Kidney (tissue), 14 donors: ENCODE measurements around the gene ELK3. TPM values are rescaled to one million over a fixed set of nuclear protein-coding genes. Genes with fewer than 3 reads are reported as not detected.

Experiments
- DNase-seq, 5 donors: peaks; one replicate each; pipeline ENCODE4 v3.0.0-alpha.2; 2013 to 2020
- FAIRE-seq: peaks from 2 replicates; lab custom pipeline; 2012; peaks lifted over from hg19 to GRCh38; lab: Jason Lieb, UNC
- H3K27ac ChIP-seq, 2 donors: one replicate each; pipeline ENCODE4 v1.7.0; 2013; ENCODE audit warnings: low read depth in 2 of 2, low read length in 2 of 2, inconsistent platforms in 1 of 2
- H3K27me3 ChIP-seq: one replicate; pipeline ENCODE4 v1.7.1; 2013; ENCODE audit warnings: low read length, inconsistent platforms; ENCODE audit not compliant: control insufficient read depth, insufficient read depth
- H3K36me3 ChIP-seq, 3 donors: one replicate each; pipeline versions ENCODE4 v1.7.0 to v1.7.1; 2013; ENCODE audit warnings: low read length in 3 of 3, control low read depth in 1 of 3, inconsistent platforms in 1 of 3; ENCODE audit not compliant: insufficient read depth in 3 of 3, control insufficient read depth in 2 of 3
- H3K4me1 ChIP-seq, 3 donors: one replicate each; pipeline versions ENCODE4 v1.7.0 to v1.7.1; 2013; ENCODE audit warnings: low read length in 3 of 3, inconsistent platforms in 1 of 3, low read depth in 1 of 3; ENCODE audit not compliant: control insufficient read depth in 2 of 3, insufficient read depth in 2 of 3
- H3K4me3 ChIP-seq, 3 donors: one replicate each; pipeline versions ENCODE4 v1.7.0 to v1.8.1; 2013; ENCODE audit warnings: low read length in 3 of 3, control low read depth in 1 of 3, inconsistent platforms in 1 of 3
- H3K9ac ChIP-seq, 3 donors: one replicate each; pipeline versions ENCODE4 v1.7.0 to v1.7.1; 2013; ENCODE audit warnings: low read length in 3 of 3, control low read depth in 1 of 3, inconsistent platforms in 1 of 3
- H3K9me3 ChIP-seq, 3 donors: one replicate each; pipeline versions ENCODE4 v1.7.0 to v1.7.1; 2013; ENCODE audit warnings: low read length in 3 of 3, control low read depth in 1 of 3, inconsistent platforms in 1 of 3; ENCODE audit not compliant: control insufficient read depth in 2 of 3, insufficient read depth in 1 of 3
- CTCF ChIP-seq: IDR thresholded peaks from 3 replicates; pipeline ENCODE4 v1.5.1; 2012; ENCODE audit warnings: mild to moderate bottlenecking, moderate library complexity, borderline replicate concordance; ENCODE audit not compliant: insufficient read depth; ENCODE audit errors: extremely low read depth
- intact Hi-C: fragments of 100-400 bp; cut with DNase I; formaldehyde crosslinking; loops from one replicate; pipeline ENCODE4 v1.11.1; 2022
- polyA plus RNA-seq: library from polyadenylated mRNA; stranded (reverse); fragments of 350-450 nt; fragmentation: Illumina TruSeq; extraction: RNeasy Lipid Tissue Mini Kit (QIAGEN cat#74804); gene quantifications from one replicate; pipeline ENCODE4 v1.2.3, GENCODE V29; 2014; ENCODE audit warnings: low read depth, low replicate concordance; ENCODE audit not compliant: insufficient read depth
- total RNA-seq: library from RNA; stranded (reverse); fragmentation: NEBNext Ultra II Directional; extraction: Animal tissue kit (Norgen Biotek cat#: 25700); gene quantifications from one replicate; pipeline ENCODE4 v1.2.1, GENCODE V29; 2021
- donor health status: control.
- donor health status: control.
- donor health status: control.
- donor health status: control.
- donor health status: control.
- donor health status: DM: yes; HTN: yes; CAD: no.
- donor health status: Normal renal cell carcinoma (clear cell type).

Gene ELK3
- total and polyA plus RNA-seq, 2 donors from 2014 or later, result 10.5 to 59.5 TPM

DNA sequence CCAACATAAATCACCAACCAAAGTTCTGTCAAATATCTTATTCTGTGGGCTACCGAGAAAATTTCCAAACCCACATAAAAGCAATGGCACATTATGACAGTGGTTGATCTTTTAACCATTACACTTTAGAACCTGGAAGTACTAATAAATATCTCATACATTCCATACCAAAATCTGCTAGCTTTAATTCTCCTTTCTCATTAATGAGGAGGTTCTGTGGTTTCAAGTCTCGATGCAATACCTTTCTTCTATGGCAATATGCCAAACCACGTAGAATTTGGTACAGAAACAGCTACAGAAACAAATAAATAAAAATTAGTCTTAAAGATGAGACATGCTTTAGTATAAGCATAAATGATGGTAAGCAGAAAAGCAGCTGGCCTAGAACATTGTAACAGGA lies 100.7 kb downstream of the ELK3 start:
- intact Hi-C loops, result no loop called here
- H3K9me3 ChIP-seq, result no peaks in the 10 kb centered on the region
- no peak for TF ChIP-seq CTCF
- no peak for FAIRE-seq
- no peaks in the 10 kb centered on the region for H3K4me1 ChIP-seq
- H3K9ac ChIP-seq, result no peak overlapping the region
- H3K27ac ChIP-seq, result no peak overlapping the region
- no peak overlapping the region for H3K4me3 ChIP-seq
- H3K27me3 ChIP-seq, result no peaks in the 10 kb centered on the region
- no peak for DNase-seq
- H3K36me3 ChIP-seq, result peaks cover 2 to 8% (median 2%) of the 10 kb centered on the region in 3 donors

DNA sequence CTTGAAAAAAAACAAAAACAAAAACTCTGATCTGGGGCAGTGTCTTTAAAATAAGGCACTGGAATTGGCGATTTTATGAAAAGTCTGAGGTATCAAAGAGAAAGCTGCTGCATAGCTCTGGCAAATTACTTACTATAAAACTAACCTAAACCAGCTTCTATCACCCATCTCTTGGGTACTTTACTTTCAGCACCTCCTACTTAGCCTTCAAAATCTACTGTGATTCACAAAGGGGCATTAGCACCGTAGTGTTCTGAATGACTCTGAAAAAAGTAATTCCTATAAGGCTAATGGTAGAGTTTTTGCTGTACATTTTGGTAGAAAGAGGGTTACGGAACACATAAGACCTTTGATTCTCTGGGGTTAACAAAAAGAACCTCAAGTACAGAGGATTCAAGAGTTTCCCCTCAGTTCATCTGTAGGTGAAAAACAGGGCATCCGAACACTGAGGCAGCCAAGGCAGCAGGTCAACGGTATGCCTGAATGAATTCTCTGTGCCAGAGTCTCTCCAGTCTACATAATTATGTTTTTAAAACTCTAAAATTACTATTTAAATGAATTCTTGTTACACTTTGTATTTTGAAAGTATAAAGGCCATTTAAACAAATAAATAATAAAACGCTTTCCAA lies 101.5 kb downstream of the ELK3 start:
- no peak overlapping the region for H3K4me3 ChIP-seq
- no peak for TF ChIP-seq CTCF
- peaks cover 2 to 8% (median 2%) of the 10 kb centered on the region in 3 donors for H3K36me3 ChIP-seq
- intact Hi-C loops, result no loop called here
- no peak overlapping the region for H3K27ac ChIP-seq
- H3K9me3 ChIP-seq, result no peaks in the 10 kb centered on the region
- no peak for DNase-seq
- no peaks in the 10 kb centered on the region for H3K27me3 ChIP-seq
- H3K4me1 ChIP-seq, result no peaks in the 10 kb centered on the region
- no peak for FAIRE-seq
- no peak overlapping the region for H3K9ac ChIP-seq

- no peak overlapping the region for H3K9ac ChIP-seq
- no peaks in the 10 kb centered on the region for H3K27me3 ChIP-seq
- H3K36me3 ChIP-seq, result peaks cover 2 to 8% (median 2%) of the 10 kb centered on the region in 3 donors
- no peaks in the 10 kb centered on the region for H3K9me3 ChIP-seq
- intact Hi-C loops, result no loop called here
- no peak for DNase-seq
- no peak for TF ChIP-seq CTCF
- FAIRE-seq, result no peak
- H3K4me1 ChIP-seq, result no peaks in the 10 kb centered on the region
- no peak overlapping the region for H3K27ac ChIP-seq
- H3K4me3 ChIP-seq, result no peak overlapping the region
Observed at GRCh38 chr12:96297504-96297903, 103.3 kb downstream of the ELK3 start.

DNA sequence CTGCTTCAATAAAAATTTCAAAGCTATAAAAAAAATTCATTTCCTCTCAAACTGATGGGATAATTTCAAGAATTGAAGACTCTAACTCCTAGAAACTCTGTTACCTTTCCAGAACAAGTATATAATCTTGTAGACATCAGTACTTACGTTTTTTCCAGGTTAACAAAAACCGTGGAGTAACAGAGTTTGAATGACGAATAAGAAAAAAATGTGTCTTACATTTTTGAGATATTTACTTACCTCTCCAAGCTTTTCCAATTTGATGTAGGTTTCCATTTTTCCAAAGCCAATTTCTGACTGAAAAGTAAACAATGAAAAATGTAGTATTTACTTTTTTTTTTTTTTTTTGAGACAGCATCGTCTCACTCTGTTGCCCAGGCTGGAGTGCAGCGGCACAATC lies 105.9 kb downstream of the ELK3 start:
- no peaks in the 10 kb centered on the region for H3K9me3 ChIP-seq
- H3K36me3 ChIP-seq, result peaks cover 0 to 3% (median 2%) of the 10 kb centered on the region in 3 donors
- H3K27ac ChIP-seq, result no peak overlapping the region
- H3K27me3 ChIP-seq, result no peaks in the 10 kb centered on the region
- no peak for TF ChIP-seq CTCF
- H3K4me1 ChIP-seq, result no peaks in the 10 kb centered on the region
- H3K4me3 ChIP-seq, result no peak overlapping the region
- intact Hi-C loops, result no loop called here
- no peak overlapping the region for H3K9ac ChIP-seq
- DNase-seq (no peak), FAIRE-seq (no peak)
